Ishikawa (cell line): Measurements from ENCODE around the gene RITA1.

Experiments used
- CEBPB ChIP-seq: IDR thresholded peaks from 2 replicates; pipeline ENCODE4 v1.6.1; 2012
- CREB1 ChIP-seq: IDR thresholded peaks from 2 replicates; pipeline ENCODE4 v1.6.1; 2012; ENCODE audit warnings: low read depth
- EGR1 ChIP-seq: IDR thresholded peaks from 2 replicates; pipeline ENCODE4 v1.6.1; 2012
- EP300 ChIP-seq: IDR thresholded peaks from 2 replicates; pipeline ENCODE4 v1.6.1; 2012; ENCODE audit warnings: borderline replicate concordance
- NFIC ChIP-seq: IDR thresholded peaks from 2 replicates; pipeline ENCODE4 v1.6.1; 2012
- RAD21 ChIP-seq: IDR thresholded peaks from 2 replicates; pipeline ENCODE4 v1.6.1; 2012; ENCODE audit warnings: low read depth
- TAF1 ChIP-seq: IDR thresholded peaks from 2 replicates; pipeline ENCODE4 v1.6.1; 2012; ENCODE audit warnings: low read depth, mild to moderate bottlenecking
- TEAD4 ChIP-seq: IDR thresholded peaks from 2 replicates; pipeline ENCODE4 v1.6.1; 2012
- YY1 ChIP-seq: IDR thresholded peaks from 2 replicates; pipeline ENCODE4 v1.6.1; 2012; ENCODE audit warnings: low read depth
- TF ChIP-seq, protein P1 (sequence below): IDR thresholded peaks from 2 replicates; pipeline ENCODE4 v1.6.1; 2012

DNA sequence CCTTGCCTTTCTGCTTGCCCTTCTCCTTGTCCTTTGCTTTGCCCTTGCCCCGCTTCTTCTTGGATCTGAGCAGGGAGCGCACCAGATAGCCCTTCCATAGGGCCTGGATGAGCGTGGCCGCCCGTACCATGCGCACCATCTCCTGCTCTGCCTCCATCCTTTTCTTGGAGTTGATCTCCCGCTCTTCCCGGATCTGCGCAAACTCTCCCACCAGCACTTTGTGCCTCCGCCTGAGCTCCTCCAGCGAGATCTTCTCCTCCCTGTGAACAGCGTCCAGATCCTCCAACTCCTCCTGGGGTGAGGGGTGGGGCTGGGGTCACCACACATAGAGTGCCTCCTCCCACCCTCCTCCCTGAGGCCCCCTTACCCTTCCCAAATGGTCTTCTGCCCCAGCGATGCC, 10.1 kb downstream of the RITA1 start:
- TF ChIP-seq TAF1 = no peak
- TF ChIP-seq EP300 = no peak
- TF ChIP-seq TEAD4 = no peak
- no peak for TF ChIP-seq CEBPB
- no peak for TF ChIP-seq CREB1
- TF ChIP-seq, protein P1, sequence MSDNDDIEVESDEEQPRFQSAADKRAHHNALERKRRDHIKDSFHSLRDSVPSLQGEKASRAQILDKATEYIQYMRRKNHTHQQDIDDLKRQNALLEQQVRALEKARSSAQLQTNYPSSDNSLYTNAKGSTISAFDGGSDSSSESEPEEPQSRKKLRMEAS = no peak
- no peak for TF ChIP-seq RAD21
- no peak for TF ChIP-seq EGR1
- TF ChIP-seq YY1 = no peak
- TF ChIP-seq NFIC = no peak
